ENCODE measurements around the gene KCMF1.

DNA sequence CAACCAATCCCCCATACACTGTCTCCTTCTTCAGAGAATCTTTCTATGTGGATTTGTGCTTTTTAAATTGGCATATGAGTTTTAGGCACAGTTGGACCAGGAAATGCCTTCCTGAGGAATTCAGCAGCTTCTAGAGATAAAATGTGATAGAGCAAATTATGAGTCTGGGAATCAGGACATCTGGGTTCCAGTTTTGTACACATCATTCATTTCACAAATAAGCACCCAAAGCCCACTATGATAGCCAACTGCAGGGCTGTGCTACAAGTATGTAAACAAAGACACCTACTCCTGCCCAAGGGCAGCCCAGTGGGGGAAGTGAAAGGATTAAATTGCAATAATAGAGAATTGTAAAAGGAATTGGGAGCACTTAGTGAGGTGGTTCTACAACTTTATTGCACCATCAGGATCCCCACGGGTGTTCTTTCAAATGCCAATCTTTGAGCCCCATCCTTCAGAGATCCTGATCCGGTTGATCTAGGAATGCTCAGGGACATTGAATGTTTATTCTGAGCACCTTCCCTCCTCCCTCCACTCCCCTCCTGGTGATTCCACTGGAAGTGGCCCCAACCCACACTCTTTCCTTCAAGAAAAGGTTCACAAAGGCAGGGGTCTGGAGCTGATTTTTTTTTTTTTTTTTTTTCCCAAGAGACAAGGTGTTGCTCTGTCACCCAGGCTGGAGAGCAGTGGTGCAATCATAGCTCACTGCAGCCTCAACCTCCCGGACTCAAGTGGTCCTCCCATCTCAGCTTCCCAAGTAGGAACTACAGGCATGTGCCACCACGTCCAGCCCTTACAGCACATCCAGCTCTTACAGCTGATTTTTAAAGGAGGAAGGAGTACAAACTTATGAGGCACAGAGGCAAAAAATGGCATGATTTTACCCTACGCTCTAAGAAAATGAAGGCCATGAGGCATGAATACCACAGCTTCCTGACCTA, 11.1 kb upstream of the KCMF1 start:
- TF ChIP-seq POLR2AphosphoS5 (IDR thresholded peaks at IDR 0.05; ENCODE audit: low read depth, low read length) (no peak), SIN3A (IDR thresholded peaks at IDR 0.05; ENCODE audit: borderline replicate concordance, insufficient read depth, low read depth, low read length) (no peak), CTCF (IDR thresholded peaks at IDR 0.05) (no peak), REST (IDR thresholded peaks at IDR 0.05; ENCODE audit: insufficient read depth in 1 of 2, low read depth in 2 of 2, low read length in 1 of 2) (peak in 1 of 2 experiments; percentile 24; a peak in 1 of 4 replicates)
